GM18907 (cell line): ENCODE data around the gene RGL1.
"Not testable (repeated sequence)": the region's sequence is repeated elsewhere in the genome, so short reads cannot be mapped to it uniquely, and the experiment has no call there.

Experiments
- ATAC-seq: cut with Tn5 transposase; IDR thresholded peaks from one replicate; pipeline ENCODE4 v1.9.1; 2021; ENCODE audit warnings: mild to moderate bottlenecking, moderate library complexity; ENCODE audit not compliant: unreplicated experiment

Gene RGL1

GRCh38 chr1:183804916-183805841 lies at the start of gene RGL1:
TSS of gene RGL1 (plus strand) at chr1:183805120. CDS start at chr1:183805298, 178 bp downstream.
- ATAC-seq, result peak; percentile 60

DNA sequence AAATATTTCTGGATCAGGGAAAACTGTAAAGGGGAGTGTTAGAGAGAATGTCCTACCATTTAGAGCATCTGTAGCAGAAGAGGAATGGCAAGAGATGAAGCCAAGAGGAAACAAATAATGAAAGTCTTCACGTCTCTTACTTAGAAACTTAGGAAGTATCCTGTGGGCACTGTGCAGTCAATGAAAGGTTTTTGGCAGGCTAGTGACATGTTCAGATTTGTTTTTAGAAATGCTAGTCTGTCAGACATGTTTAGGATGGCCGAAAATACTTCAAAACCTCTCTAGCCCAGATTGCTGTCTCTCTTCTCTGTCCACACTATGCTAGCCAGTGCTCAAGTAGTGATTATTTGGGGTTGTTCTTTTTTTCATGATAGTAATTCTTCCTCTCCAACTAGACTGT lies 48.6 kb upstream of the RGL1 start:
- no peak for ATAC-seq

DNA sequence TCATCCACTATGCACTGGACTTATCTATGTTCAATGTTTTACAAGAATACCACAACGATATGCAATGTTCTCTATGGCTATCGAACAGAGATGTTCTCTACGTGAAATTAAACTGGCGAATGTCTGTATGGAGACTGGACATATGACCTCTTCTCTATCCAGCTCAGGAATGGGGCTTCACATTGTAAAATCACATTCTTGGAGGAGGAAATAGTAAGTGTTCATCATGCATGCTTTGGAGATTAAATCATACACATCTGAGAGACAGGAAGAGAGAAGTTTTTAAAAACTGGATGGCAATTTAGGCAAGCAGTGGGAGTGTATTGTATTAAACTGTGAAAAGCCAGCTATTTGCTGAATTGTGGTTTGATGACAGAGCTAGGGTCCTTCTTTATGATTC lies 47.9 kb upstream of the RGL1 start:
- ATAC-seq, result no peak

- no peak for ATAC-seq
Observed at GRCh38 chr1:183758913-183759312, 46.0 kb upstream of the RGL1 start.

GRCh38 chr1:183760661-183761060 lies 44.3 kb upstream of the RGL1 start:
- ATAC-seq, result no peak

DNA sequence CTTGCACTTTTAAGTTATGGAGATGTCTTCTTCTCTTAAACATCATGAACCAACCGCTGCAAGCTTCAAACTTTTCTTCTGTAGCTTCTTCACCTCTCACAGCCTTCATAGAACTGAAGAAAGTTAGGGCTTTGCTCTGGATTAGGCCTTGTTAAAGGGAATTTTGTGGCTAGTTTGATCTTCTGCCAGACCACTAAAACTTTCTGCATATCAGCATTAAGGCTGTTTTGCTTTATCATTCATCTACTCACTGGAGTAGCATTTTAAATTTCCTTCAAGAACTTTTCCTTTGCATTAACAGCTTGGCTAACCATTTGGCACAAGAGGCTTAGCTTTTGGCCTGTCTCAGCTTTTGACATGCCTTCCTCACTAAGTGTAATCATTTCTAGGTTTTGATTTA lies 43.0 kb upstream of the RGL1 start:
- no peak for ATAC-seq

GRCh38 chr1:183762856-183763255 lies 42.1 kb upstream of the RGL1 start:
- ATAC-seq, result not testable (repeated sequence)

DNA sequence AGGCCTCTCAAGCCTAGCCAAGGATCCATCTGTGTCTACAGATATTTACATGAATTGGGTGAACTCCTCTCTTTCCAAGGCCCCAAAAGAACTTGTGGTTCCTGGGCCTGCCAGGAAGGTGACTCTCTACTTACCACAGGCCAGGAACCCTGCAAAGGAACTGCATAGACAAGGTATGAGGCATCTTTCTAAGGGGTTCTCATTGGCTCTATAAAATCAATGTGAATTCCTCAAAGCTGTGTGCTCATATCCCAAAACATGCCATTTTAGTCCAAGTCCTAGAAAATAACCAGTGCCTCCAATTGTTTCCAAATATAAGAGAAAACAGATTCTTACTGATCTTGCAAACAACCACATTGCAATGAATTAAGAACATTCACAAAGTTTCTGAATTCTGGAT lies 39.9 kb upstream of the RGL1 start:
- ATAC-seq, result no peak

DNA sequence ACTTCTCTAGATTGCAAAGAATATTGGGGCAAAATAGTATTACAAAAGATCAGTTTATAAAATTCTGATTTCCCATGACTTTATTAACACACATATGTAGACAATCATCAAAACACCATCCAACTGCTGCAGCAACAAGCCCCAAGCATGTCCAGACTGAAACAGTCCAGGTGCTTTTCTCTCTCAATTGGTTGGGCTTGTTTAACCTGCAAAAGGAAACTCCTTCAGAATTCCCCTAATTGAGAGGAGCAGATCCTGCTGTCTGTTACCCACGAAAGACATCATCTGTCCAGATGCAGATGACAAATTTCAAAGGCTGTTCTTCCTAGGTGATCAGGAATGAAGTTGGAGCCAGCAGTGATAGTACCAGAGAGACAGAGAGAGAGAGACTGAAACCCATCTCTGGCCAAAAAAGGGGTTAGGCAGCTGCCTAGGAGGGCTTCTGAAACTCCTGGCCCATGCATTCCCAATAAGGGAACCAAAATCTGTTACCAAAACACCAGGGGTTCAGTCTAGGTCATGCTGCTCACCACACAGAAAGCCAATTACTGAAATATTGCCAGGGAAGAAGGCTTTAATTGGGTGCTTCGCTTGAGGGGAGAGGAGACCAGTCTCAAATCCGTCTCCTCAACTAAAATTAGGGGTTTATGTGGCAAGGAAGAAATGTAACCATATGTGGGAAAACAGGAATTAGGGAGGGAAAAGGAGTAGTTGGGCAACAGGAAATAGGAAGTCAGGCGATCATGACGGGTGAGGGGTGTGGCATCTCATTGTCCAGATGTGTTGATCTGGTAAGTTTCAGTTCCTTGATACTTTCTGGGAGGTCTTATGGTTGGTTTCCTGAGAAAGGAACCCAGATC lies 34.7 kb upstream of the RGL1 start:
- ATAC-seq, result no peak

- no peak for ATAC-seq
Observed at GRCh38 chr1:183770816-183771128, 34.1 kb upstream of the RGL1 start.

GRCh38 chr1:183773482-183774274 lies 31.2 kb upstream of the RGL1 start:
- no peak for ATAC-seq

- ATAC-seq, result no peak
Observed at GRCh38 chr1:183774938-183775337, 30.0 kb upstream of the RGL1 start.

DNA sequence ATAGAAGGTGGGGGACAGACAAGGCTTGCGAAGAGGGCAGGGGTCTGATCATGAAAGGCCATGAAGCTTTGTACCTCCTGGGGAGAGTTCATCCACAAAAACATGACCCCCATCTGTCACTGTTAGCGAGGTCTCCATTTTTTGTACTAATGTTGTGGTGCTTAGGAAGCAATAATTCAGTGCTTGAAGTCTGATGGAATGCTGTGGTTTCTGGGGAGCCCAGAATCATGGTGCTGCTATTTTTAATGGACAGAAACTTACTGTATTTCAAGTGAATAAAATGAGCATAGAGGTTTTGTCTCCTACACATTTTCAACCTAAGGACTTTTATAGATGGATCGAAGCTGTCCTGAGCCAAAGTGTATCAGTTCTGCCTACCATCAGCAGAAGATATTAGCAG lies 28.2 kb upstream of the RGL1 start:
- ATAC-seq, result no peak

- ATAC-seq, result no peak
Observed at GRCh38 chr1:183777328-183777727, 27.6 kb upstream of the RGL1 start.

DNA sequence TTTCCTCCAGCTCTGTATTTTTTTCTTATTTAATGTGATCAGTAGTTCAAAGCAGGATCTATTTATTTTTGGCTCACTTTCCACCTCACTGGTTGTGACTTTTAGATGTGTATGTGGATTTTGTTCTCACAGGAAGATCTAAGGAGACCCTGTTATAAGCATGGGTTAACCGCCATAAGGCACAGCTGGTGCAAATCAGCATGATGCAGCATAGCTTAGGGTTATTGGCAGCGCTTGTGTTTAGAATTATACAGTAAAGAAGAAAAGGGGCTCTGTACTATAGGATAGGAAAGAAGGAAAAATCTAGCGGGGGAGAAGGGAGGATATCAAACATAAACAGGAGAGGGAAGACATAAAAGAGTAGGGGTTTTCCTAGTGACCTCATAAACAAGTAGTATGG lies 26.9 kb upstream of the RGL1 start:
- ATAC-seq, result no peak

DNA sequence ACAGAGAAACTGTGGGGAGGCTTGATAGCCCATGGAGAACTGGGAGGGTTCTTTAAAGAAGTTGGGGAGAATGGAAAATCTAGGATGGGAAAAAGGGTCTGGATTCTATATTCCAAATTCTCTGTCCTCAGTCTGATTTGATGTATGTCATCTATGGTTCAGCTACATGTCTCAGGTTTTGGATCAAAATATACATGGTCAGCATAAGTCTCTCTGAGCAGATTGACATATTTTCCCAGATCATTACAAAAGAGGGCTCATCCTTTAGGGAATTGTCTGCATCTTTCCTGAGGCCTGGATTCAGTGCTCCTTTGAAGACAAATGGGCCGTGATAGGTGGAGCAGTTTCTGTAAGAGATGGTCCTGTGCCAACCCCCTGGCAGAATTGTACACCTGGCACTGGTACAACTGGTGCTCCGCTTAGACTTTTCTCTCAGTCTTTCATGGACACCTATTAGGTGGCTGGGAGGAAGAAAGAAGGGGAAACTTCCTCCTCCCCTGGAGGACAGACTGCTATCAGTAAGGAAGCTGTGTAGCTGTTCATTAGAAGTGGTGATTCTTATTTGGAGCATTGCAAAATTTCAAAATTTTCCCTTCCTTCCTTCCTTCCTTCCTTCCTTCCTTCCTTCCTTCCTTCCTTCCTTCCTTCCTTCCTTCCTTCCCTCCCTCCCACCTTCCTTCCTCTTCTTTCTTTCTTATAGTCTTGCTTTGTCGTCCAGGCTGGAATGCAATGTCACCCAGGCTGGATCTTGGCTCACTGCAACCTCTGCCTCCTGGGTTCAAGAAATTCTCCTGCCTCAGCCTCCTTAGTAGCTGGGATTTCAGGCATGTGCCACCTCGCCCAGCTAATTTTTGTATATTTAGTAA lies 26.1 kb upstream of the RGL1 start:
- ATAC-seq, result no peak

DNA sequence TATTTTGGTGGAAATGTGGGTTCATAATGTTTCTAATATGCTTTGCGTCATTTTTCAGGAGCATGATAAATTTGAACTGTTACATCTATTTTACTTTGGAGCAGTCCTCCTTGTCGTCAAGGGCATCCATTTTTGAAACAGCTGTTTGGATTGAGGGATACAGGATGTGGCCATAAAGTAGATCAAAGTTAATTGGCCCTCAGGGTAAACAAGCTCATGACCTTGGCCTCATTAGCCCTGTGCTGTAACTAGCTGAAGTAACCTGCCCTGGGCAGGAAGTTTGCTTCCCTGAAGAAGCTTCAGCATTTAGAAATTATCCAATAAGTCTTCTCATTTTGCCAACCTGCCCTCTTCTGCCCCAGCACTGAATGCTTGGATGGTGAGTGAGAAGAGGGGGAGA lies 24.8 kb upstream of the RGL1 start:
- no peak for ATAC-seq

GRCh38 chr1:183780757-183781156 lies 24.2 kb upstream of the RGL1 start:
- no peak for ATAC-seq

GRCh38 chr1:183783342-183783741 lies 21.6 kb upstream of the RGL1 start:
- ATAC-seq, result no peak
